ENCODE measurements around the gene IWS1.
"Not testable (repeated sequence)": the region's sequence is repeated elsewhere in the genome, so short reads cannot be mapped to it uniquely, and the experiment has no call there.

IWS1 gene

DNA sequence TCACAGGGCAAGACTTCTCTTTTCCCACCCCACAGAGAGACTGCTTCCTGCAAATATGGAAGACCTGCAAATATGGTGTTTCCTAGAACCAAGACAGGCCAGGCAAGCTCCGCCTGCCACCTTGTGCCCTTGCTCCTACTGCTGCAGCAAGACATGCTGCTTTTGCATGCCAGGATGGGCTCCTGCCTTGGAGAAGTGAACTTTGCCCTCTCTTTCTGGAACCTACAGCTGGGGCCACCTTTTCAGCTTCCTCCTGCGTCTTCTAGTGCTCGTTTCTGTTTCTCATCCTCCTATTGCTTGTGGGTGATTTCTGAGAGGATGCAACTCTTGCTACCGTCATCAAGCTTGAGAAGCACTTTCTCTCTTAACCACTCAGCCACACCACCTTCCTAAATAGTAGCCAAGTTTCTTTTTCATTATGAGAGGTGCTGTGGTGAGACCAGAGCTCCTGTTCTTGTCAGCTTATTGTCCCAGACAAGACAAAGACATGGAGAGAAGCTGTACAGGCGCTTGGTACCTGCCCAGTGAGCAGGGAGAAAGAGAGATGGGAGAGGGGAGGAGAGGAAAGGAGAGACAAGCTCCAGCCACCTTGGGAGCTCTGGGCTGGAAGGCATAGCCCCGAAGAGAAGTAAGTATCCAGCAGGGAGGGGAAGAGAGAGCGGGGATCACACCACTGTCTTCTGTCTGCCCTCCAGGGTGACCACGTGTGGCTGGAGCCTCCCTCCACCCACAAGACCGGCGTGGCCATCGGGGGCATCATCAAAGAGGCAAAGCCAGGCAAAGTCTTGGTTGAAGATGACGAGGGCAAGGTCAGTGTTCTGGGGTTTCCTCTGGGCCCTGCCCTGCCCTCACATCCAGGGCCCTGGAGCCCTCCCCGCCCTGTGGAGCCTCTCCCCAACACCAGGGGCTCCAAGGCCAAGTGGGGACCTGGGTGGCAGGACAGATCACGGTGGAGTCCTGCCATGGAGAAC is 37.5 kb upstream of the IWS1 start:
- intact Hi-C loops (cut with DNase I): no loop called here
- no peak for DNase-seq

DNA sequence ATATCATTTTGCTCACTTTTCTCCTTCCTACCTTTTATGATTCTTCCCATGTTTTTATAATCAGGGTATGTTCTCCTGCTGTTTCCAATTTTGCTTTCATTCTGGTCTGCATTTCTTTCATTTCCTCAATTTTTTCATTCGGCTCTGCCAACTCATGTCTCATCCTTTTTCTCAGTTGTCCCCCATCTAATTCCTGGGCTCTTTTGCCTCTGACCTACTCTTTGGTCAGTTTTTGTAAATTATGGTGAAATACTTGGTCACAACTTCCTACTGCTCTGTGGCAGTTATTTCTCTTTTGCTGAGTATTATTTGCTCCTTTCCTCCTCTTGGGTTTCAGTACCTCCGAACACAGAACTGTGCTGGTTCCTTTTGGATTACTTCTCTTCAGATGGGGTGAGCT is 36.6 kb upstream of the IWS1 start:
- intact Hi-C loops (cut with DNase I): no loop called here
- no peak for DNase-seq

DNA sequence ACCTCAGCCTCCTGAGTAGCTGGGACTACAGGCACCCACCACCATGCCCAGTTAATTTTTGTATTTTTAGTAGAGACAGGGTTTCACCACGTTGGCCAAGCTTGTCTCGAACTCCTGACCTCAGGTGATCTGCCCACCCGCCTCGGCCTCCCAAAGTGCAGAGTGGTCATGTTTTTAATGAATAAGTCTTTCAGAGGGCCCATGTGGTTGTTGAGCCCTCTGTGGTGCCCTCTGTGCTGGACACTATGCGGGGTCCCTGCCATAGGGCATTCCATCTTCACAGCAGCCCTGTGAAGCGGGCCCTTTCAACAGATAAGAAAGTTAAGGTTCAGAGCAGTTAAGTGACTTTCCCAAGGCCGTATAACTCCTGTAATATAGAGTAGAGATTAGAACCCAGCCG is 35.1 kb upstream of the IWS1 start:
- peak in 2 of 42 donors; percentile 7 to 9 for DNase-seq
- intact Hi-C loops (cut with DNase I): no loop called here

DNA sequence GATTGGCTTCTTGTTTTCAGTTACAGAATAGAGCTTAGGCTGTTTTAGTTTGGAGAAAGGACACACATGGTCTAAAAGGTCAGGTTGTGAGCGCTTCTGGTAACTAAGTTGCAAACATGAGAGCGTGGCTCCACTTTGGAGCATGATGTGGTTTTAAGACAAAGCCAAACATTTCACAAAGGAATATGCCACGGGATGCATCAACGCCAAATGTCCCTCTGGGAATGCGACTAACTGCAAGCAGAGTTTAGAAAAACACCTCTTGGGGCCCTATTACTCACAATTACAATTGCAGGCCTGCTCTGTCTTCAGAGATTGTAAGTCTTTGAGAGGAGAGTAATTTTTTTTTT is 34.6 kb upstream of the IWS1 start:
- no peak for DNase-seq
- intact Hi-C loops (cut with DNase I): no loop called here

DNA sequence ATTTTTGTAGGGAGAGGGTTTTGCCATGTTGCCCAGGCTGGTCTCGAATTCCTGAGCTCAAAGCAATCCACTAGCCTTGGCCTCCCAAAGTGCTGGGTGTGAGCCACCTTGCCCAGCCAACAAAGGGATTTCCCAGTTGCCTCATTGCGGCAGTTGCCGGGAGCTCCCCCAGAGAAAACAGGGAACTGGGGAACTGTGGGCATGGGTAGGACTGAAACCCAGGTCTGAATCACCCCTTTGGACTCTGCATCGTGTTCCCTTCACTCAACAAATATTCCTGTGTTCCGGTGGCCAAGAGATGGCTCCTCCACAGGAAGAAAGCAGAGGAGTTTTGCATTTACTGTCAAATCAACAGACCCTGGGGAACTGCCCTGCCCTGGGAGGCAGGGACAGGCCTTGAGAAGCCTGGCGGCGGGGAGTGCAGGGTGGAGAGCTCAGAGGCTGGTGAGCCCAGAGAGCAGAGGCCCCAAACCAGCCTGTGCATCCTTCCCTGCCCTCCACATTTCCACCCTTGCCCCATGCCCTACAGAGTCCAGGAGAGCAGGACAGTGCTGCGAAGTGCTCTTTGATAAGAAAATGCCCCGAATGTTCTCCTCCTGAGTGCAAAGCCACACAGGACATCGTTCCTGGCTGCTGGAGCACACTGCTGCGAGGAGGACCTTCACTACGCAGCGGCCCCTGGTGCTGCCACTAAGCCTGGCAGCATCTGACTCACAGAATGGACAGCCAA is 34.1 kb upstream of the IWS1 start:
- peak in 35 of 42 donors; percentile 9 to 75 (median 41) for DNase-seq
- intact Hi-C loops (cut with DNase I): no loop called here

DNA sequence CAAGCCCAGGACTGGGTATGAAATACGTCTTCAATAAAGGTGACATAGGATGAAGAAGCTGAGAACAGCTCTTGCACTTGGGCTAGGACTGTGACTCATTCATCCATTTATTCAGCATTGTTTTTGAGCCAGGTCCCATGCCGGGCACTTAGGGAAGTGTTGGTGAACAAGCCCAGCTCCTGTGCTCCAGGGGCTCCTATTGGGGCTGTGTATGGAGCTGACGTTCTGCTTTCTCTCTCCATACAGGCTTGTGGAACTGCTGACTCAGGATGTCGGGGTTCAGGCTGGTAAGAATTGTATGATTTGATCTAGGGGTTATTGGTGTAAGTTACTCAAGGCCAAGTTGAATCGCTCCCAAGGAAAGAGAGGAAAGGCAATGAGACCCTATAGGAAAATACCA is 33.2 kb upstream of the IWS1 start:
- intact Hi-C loops (cut with DNase I): no loop called here
- DNase-seq: peak in 3 of 42 donors; percentile 4 to 17 (median 16)

DNA sequence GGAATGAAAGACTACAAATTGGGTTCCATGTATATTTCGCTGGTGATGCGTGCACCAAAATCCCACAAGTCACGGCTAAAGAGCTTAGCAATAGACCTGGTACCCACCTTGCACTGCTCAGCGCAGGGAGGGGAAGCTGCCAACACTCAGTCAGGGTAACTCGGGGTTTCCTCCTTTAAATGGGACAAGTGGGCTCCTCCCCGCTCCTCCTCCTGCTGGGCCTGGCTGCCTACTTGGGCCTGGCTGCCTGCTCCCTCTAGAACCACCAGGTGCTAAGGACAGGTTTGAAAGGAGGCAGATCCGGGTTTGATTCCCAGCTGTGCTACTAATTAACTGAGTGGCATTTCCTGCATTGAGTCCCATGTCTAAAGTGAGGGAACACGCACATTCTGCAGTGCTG is 32.6 kb upstream of the IWS1 start:
- peak in 4 of 42 donors; percentile 2 to 9 (median 4) for DNase-seq

DNA sequence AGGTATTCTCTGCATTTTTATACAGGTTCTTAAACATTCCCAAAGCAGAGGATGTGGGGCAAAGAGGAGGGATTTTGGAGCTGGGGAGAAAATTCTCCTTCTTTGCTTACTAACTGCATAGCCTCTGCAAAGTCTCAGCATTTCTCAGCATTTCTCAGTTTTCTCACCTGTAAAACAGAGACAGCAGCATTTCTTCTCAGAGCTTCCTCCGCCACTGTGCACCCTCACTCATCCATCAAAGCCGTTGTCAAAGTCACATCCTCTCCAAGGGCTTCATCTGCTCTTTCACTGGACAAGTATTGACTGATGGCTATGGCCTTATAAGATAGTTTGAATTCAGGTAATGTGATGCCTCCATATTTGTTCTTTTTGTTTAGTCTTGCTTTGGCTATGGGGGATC is 26.6 kb upstream of the IWS1 start:
- DNase-seq: no peak
- intact Hi-C loops (cut with DNase I): no loop called here

More for the DNA sequence above, 32.6 kb upstream of the IWS1 start:
- intact Hi-C loops (cut with DNase I): no loop called here

DNA sequence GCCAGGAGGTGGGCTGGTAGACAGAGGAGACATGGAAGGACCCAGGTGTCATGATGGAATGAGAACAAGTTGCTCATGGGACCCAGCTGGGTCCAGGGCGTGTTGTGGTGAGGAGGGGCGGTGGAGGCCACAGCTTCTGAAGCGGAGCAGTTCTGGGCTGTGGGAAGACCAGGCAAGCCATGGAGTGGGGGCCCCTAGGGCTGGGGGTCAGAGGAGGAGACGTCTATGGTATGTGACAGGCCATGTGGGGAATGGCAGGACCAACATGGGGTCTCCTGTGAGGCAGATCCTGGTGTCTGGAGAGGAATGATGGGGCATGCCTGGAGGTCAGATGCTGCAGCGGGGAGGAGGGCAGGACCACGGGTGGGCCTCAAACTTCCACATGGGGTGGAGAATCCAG is 26.0 kb upstream of the IWS1 start:
- intact Hi-C loops (cut with DNase I): no loop called here
- DNase-seq: no peak

DNA sequence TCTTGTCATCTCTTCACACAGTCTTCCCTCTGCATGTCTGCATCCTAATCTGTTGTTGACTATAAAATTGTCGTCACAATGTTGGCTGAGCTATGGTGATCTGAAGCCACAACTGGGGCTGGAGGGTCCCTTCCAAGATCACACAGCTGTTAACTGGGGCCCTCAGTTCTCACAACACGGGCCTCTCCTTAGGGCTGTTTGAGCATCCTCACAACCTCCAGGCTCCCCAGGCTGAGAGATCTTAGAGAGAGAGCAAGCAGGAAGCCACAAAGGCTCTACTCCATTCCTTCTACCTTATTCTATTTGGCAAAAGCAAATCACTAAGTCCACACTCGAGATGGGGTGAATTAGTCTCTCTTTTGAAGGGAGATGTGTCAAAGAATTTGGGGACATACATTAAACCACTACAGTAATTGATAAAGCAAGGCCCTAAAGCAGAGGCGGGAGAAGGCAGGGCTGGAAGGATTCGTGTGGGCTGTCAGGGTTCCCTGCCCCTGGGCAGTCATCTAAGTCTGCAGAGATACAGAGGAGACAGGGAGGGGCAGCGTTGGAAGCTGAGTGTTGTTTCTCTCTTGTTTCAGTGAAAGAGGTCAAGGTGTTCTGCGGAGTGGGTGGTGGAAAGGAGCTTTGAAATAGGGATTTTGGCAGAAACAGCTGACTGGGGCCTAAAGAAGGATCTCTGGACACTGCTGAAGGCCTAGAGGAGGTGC is 25.1 kb upstream of the IWS1 start:
- DNase-seq: no peak

DNA sequence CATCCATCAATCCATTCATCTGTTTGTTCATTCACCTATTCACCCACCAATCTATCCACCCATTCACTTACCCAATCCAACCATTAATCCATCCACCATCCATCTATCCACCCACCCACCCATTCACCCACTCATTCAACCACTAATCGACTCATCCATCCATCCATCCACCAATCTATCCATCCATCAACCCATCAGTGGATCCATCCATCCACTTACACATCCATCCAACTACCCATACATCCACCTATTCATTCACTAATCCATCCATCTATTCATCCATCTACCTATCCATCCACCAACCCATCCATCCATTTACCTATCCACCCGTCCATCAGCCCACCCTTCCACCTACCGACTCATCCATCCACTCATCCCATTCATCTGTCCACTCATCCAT is 20.5 kb upstream of the IWS1 start:
- no peak for DNase-seq
- intact Hi-C loops (cut with DNase I): no loop called here

More for the DNA sequence above, 25.1 kb upstream of the IWS1 start:
- intact Hi-C loops (cut with DNase I): no loop called here

DNA sequence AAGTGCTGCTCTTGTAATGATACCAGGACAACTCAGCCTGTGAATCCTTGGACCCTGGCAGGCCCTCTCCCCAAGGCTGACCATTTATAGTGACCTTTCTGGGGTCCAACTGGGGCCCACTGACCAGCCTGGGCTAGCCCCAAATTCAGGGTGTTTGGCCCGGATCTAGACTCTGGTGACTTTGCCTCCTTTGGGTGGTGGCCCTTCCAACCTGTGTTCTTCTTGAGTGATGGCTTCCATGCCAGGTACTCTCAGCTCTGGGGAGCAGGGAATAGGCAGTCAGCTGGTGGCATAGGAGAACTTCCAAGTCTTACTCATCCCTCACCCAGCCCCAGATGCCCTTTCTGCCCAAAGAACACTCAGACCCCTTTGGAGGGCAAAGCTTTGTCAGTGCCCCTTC is 19.5 kb upstream of the IWS1 start:
- intact Hi-C loops (cut with DNase I): no loop called here
- DNase-seq: no peak

DNA sequence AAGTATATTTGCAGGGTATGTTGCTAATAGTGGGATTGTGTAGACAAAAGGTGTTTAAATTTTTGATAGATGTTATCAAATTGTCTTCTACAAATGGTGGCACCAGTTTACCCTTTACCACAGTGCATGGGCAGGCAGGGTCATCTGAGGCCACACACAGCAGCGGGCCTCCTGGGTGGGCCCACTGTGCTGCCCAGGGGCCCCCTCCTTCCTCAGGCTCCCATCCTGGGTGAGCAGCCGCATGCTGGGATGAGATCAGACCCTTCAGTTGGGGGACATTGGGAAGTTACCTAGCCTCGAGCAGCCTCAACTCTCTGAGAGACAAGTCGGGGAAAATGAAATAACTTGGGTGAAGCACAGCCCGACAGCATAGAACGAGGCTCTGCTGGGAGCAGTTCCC is 18.9 kb upstream of the IWS1 start:
- no peak for DNase-seq
- intact Hi-C loops (cut with DNase I): no loop called here

DNA sequence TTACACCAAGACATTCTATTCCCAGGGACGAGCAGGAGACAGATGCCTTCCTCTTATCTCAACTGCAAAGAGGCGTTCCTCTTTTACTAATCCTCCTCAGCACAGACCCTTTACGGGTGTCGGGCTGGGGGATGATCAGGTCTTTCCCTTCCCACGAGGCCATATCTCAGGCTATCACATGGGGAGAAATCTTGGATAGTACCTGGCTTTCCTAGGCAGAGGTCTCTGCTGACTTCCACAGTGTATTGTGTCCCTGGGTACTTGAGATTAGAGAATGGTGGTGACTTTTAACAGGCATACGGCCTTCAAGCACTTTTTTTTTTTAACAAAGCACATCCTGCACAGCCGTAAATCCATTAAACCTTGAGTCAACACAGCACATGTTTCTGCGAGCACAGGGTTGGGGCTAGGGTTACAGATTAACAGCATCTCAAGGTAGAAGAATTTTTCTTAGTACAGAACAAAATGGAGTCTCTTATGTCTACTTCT is 16.8 kb upstream of the IWS1 start:
- intact Hi-C loops (cut with DNase I); DNase-seq: not testable (repeated sequence)

DNA sequence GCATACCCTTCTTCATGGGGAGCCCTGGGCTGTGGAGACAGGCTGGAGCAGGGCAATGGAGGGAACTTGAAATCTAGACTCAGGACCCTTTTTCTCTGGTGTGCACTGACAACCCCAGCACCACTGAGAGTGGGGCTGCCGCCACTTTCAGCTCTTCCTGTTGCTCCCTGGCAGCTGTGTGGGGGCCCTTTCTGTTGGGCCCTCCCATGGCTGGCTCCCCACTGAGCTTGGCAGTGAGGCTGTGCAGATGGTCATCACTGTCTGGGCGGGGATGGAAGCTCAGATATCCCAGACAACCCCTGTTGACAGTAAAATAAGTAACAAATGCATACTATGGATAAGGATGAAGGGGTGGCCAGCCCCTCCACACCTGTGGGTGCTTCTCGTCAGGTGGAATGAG is 15.9 kb upstream of the IWS1 start:
- no peak for DNase-seq
- intact Hi-C loops (cut with DNase I): no loop called here

DNA sequence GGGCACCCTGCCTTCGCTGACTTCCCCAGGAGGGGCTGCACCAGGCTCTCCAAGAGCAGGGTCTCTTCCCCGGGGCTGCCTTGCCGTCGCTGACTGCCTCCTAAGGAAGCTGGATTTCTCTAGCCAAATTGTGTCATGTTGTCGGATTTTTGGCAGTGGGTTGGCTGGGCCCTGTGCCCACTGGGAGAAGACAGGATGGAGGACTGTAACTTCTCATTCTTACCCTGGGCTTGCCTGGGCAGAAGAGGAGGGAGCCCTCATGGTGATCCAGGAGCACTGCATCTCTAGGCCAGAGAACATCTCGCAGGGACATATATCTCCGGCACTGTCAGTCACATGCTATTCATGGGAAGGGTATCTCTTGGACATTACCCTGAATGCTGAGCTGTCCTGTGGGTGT is 15.5 kb upstream of the IWS1 start:
- no peak for DNase-seq
- intact Hi-C loops (cut with DNase I): no loop called here

DNA sequence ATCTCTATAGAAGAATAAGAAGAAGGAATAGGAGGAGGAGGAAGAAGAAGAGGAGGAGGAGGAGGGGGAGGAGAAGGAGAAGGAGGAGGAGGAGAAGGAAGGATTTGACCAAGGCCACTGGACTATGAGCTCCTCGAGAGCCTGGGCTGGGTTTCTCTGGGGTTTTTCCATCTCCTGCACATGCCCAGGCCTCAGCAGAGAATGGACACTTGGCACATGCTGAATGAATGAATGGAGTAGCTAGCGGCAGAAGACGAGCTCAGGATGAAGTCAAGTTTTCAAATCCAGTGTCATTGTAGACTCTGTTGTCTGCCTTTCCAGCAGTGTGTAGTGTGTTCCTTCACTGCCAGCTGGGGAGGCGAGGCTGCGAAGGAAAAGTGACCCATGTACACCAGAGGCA is 11.4 kb upstream of the IWS1 start:
- intact Hi-C loops (cut with DNase I): no loop called here
- no peak for DNase-seq

DNA sequence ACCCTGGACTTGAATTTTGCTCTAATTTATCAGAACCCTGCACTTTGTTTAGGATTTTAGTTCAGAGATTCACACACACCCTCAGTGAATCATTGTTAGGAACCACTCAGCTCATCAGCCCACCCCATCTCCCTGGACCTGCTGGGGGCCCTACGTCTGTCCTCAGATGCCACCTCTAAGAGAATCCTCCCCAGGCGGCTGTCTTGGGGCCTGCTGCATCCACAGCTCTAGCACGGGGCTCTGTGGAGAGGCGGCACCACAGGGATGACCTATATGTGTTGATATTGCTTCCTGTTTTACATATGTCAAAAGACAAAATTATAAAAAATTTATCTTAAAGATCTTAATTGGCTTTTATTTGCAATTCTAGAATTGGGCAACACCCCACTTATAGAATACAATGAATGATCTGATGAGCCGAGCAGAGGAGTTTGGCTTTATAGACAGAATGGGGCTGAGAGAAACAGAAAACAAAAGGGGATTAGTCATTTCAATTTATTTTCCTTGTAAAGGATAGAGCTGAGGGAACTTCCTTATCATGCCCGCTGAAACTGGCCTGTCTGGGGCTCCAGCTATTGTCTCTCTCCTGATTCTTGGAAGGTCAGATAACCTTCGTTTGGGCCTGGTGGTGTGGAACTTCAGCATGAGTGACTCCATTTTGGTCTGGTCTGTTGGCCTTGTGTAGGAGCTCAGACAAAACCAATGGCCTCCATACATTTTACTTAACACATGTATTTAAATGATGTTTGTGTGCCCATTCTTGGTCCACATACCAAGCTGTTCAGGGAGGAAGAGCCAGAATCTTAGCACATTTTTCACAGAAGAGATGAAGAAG is 10.6 kb upstream of the IWS1 start:
- no peak for DNase-seq
- intact Hi-C loops (cut with DNase I): no loop called here

DNA sequence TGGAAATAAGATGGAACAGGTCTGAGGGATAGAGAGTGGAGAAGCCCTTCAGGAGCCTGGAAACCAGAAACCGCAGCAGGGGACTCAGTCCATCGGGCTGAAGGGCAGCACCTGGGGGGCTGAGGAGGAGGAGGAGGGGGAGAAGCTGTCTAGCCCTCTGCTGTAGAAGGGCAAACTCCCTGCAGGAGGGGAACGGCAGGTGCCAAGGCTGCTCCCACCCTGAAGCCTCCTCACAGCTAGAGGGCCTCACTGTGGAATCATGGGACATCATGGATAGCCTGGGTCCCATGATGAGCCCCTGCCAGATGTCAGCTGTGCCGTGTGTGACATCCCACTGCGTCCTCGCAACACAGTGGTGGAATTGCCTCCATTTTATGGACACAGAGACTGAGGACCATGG is 9.6 kb upstream of the IWS1 start:
- intact Hi-C loops (cut with DNase I): no loop called here
- no peak for DNase-seq
